ENCODE measurements around the gene FHIT.

FHIT gene

GRCh38 chr3:60440869-60441268 is 810.4 kb downstream of the FHIT start:
- DNase-seq (ENCODE audit: low read depth) = no peak
- TF ChIP-seq CTCF (IDR thresholded peaks at IDR 0.05; ENCODE audit: control insufficient read depth, insufficient read depth, low read depth, low read length, missing control alignments) = no peak
- no peak overlapping the region for H3K4me3 ChIP-seq (ENCODE audit: control insufficient read depth, low read depth, low read length)

- DNase-seq (ENCODE audit: low read depth) = no peak
- no peak overlapping the region for H3K4me3 ChIP-seq (ENCODE audit: control insufficient read depth, low read depth, low read length)
- TF ChIP-seq CTCF (IDR thresholded peaks at IDR 0.05; ENCODE audit: control insufficient read depth, insufficient read depth, low read depth, low read length, missing control alignments) = no peak
These were observed 815.2 kb downstream of the FHIT start for GRCh38 chr3:60435941-60436650.

GRCh38 chr3:60434950-60435349 is 816.3 kb downstream of the FHIT start:
- no peak for DNase-seq (ENCODE audit: low read depth)
- H3K4me3 ChIP-seq (ENCODE audit: control insufficient read depth, low read depth, low read length) = no peak overlapping the region
- TF ChIP-seq CTCF (IDR thresholded peaks at IDR 0.05; ENCODE audit: control insufficient read depth, insufficient read depth, low read depth, low read length, missing control alignments) = no peak

GRCh38 chr3:60434323-60434722 is 816.9 kb downstream of the FHIT start:
- no peak for TF ChIP-seq CTCF (IDR thresholded peaks at IDR 0.05; ENCODE audit: control insufficient read depth, insufficient read depth, low read depth, low read length, missing control alignments)
- DNase-seq (ENCODE audit: low read depth) = no peak
- no peak overlapping the region for H3K4me3 ChIP-seq (ENCODE audit: control insufficient read depth, low read depth, low read length)

- TF ChIP-seq CTCF (IDR thresholded peaks at IDR 0.05; ENCODE audit: control insufficient read depth, insufficient read depth, low read depth, low read length, missing control alignments) = peak; percentile 11
- no peak for DNase-seq (ENCODE audit: low read depth)
- no peak overlapping the region for H3K4me3 ChIP-seq (ENCODE audit: control insufficient read depth, low read depth, low read length)
These were observed 819.7 kb downstream of the FHIT start for GRCh38 chr3:60431599-60431958.

- no peak overlapping the region for H3K4me3 ChIP-seq (ENCODE audit: control insufficient read depth, low read depth, low read length)
- TF ChIP-seq CTCF (IDR thresholded peaks at IDR 0.05; ENCODE audit: control insufficient read depth, insufficient read depth, low read depth, low read length, missing control alignments) = no peak
- DNase-seq (ENCODE audit: low read depth) = no peak
These were observed 821.0 kb downstream of the FHIT start for GRCh38 chr3:60430205-60430604.

All from AG09309 (cell line).